ENCODE measurements around the gene NMNAT2.

DNA sequence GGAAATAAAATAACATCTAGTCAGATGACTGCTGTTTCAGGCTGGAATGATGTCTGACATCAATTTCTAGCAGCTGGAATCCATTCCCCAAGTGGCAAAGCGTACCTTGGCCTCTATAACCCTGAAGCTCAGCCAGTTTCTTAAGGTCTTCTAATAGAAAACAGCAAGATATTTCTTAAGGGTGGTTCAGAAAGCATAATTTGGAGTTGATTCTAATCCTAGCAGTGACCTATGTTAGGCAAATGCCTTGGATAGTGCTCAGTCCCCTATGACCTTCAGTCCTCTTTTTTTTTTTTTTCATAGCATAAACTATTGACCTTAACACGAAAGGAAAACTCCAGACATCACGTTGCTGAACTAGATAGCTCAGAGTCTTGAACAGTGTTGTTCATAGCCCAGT is 175.6 kb downstream of the NMNAT2 start:
- TF ChIP-seq, protein P1, sequence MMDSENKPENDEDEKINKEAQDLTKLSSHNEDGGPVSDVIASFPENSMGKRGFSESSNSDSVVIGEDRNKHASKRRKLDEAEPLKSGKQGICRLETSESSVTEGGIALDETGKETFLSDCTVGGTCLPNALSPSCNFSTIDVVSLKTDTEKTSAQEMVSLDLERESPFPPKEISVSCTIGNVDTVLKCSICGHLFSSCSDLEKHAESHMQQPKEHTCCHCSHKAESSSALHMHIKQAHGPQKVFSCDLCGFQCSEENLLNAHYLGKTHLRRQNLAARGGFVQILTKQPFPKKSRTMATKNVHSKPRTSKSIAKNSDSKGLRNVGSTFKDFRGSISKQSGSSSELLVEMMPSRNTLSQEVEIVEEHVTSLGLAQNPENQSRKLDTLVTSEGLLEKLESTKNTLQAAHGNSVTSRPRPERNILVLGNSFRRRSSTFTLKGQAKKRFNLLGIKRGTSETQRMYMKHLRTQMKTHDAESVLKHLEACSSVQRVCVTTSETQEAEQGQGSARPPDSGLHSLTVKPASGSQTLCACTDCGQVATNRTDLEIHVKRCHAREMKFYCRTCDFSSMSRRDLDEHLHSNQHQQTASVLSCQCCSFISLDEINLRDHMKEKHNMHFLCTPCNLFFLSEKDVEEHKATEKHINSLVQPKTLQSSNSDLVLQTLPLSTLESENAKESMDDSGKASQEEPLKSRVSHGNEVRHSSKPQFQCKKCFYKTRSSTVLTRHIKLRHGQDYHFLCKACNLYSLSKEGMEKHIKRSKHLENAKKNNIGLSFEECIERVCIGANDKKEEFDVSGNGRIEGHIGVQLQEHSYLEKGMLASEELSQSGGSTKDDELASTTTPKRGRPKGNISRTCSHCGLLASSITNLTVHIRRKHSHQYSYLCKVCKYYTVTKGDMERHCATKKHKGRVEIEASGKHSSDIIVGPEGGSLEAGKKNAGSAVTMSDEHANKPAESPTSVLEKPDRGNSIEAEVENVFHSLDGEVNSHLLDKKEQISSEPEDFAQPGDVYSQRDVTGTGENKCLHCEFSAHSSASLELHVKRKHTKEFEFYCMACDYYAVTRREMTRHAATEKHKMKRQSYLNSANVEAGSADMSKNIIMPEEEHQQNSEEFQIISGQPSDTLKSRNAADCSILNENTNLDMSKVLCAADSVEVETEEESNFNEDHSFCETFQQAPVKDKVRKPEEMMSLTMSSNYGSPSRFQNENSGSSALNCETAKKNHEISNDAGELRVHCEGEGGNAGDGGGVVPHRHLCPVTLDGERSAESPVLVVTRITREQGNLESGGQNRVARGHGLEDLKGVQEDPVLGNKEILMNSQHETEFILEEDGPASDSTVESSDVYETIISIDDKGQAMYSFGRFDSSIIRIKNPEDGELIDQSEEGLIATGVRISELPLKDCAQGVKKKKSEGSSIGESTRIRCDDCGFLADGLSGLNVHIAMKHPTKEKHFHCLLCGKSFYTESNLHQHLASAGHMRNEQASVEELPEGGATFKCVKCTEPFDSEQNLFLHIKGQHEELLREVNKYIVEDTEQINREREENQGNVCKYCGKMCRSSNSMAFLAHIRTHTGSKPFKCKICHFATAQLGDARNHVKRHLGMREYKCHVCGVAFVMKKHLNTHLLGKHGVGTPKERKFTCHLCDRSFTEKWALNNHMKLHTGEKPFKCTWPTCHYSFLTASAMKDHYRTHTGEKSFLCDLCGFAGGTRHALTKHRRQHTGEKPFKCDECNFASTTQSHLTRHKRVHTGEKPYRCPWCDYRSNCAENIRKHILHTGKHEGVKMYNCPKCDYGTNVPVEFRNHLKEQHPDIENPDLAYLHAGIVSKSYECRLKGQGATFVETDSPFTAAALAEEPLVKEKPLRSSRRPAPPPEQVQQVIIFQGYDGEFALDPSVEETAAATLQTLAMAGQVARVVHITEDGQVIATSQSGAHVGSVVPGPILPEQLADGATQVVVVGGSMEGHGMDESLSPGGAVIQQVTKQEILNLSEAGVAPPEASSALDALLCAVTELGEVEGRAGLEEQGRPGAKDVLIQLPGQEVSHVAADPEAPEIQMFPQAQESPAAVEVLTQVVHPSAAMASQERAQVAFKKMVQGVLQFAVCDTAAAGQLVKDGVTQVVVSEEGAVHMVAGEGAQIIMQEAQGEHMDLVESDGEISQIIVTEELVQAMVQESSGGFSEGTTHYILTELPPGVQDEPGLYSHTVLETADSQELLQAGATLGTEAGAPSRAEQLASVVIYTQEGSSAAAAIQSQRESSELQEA (CRISPR knock-in tag; IDR thresholded peaks at IDR 0.05; ENCODE audit: not compliant biosample characterization), result no peak
- TF ChIP-seq RFX5 (IDR thresholded peaks at IDR 0.05; ENCODE audit: low read depth, low read length) (no peak), NBN (conservative IDR thresholded peaks at IDR 0.05) (no peak), FOXC1 (CRISPR knock-in tag; IDR thresholded peaks at IDR 0.05; ENCODE audit: borderline replicate concordance) (no peak), CHD2 (IDR thresholded peaks at IDR 0.05; ENCODE audit: low read depth, low read length) (no peak), TCF7L2 (IDR thresholded peaks at IDR 0.05; ENCODE audit: low read depth, low read length) (no peak), IRF2 (CRISPR knock-in tag; IDR thresholded peaks at IDR 0.05) (no peak)
- TF ChIP-seq, protein P2, sequence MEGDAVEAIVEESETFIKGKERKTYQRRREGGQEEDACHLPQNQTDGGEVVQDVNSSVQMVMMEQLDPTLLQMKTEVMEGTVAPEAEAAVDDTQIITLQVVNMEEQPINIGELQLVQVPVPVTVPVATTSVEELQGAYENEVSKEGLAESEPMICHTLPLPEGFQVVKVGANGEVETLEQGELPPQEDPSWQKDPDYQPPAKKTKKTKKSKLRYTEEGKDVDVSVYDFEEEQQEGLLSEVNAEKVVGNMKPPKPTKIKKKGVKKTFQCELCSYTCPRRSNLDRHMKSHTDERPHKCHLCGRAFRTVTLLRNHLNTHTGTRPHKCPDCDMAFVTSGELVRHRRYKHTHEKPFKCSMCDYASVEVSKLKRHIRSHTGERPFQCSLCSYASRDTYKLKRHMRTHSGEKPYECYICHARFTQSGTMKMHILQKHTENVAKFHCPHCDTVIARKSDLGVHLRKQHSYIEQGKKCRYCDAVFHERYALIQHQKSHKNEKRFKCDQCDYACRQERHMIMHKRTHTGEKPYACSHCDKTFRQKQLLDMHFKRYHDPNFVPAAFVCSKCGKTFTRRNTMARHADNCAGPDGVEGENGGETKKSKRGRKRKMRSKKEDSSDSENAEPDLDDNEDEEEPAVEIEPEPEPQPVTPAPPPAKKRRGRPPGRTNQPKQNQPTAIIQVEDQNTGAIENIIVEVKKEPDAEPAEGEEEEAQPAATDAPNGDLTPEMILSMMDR (CRISPR knock-in tag; IDR thresholded peaks at IDR 0.05), result no peak
- TF ChIP-seq, protein P3, sequence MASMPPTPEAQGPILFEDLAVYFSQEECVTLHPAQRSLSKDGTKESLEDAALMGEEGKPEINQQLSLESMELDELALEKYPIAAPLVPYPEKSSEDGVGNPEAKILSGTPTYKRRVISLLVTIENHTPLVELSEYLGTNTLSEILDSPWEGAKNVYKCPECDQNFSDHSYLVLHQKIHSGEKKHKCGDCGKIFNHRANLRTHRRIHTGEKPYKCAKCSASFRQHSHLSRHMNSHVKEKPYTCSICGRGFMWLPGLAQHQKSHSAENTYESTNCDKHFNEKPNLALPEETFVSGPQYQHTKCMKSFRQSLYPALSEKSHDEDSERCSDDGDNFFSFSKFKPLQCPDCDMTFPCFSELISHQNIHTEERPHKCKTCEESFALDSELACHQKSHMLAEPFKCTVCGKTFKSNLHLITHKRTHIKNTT (CRISPR knock-in tag; IDR thresholded peaks at IDR 0.05), result no peak
- TF ChIP-seq, protein P4, sequence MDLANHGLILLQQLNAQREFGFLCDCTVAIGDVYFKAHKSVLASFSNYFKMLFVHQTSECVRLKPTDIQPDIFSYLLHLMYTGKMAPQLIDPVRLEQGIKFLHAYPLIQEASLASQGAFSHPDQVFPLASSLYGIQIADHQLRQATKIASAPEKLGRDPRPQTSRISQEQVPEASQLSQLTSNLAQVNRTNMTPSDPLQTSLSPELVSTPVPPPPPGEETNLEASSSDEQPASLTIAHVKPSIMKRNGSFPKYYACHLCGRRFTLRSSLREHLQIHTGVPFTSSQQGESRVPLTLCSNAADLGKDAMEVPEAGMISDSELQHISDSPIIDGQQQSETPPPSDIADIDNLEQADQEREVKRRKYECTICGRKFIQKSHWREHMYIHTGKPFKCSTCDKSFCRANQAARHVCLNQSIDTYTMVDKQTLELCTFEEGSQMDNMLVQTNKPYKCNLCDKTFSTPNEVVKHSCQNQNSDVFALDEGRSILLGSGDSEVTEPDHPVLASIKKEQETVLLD (CRISPR knock-in tag; IDR thresholded peaks at IDR 0.05; ENCODE audit: low read depth), result no peak
- TF ChIP-seq, protein P5, sequence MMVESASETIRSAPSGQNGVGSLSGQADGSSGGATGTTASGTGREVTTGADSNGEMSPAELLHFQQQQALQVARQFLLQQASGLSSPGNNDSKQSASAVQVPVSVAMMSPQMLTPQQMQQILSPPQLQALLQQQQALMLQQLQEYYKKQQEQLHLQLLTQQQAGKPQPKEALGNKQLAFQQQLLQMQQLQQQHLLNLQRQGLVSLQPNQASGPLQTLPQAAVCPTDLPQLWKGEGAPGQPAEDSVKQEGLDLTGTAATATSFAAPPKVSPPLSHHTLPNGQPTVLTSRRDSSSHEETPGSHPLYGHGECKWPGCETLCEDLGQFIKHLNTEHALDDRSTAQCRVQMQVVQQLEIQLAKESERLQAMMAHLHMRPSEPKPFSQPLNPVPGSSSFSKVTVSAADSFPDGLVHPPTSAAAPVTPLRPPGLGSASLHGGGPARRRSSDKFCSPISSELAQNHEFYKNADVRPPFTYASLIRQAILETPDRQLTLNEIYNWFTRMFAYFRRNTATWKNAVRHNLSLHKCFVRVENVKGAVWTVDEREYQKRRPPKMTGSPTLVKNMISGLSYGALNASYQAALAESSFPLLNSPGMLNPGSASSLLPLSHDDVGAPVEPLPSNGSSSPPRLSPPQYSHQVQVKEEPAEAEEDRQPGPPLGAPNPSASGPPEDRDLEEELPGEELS (CRISPR knock-in tag; IDR thresholded peaks at IDR 0.05), result no peak

All from HepG2 (cell line).